ENCODE data around the gene SIM1.

Gene SIM1, protein sequence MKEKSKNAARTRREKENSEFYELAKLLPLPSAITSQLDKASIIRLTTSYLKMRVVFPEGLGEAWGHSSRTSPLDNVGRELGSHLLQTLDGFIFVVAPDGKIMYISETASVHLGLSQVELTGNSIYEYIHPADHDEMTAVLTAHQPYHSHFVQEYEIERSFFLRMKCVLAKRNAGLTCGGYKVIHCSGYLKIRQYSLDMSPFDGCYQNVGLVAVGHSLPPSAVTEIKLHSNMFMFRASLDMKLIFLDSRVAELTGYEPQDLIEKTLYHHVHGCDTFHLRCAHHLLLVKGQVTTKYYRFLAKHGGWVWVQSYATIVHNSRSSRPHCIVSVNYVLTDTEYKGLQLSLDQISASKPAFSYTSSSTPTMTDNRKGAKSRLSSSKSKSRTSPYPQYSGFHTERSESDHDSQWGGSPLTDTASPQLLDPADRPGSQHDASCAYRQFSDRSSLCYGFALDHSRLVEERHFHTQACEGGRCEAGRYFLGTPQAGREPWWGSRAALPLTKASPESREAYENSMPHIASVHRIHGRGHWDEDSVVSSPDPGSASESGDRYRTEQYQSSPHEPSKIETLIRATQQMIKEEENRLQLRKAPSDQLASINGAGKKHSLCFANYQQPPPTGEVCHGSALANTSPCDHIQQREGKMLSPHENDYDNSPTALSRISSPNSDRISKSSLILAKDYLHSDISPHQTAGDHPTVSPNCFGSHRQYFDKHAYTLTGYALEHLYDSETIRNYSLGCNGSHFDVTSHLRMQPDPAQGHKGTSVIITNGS

DNA sequence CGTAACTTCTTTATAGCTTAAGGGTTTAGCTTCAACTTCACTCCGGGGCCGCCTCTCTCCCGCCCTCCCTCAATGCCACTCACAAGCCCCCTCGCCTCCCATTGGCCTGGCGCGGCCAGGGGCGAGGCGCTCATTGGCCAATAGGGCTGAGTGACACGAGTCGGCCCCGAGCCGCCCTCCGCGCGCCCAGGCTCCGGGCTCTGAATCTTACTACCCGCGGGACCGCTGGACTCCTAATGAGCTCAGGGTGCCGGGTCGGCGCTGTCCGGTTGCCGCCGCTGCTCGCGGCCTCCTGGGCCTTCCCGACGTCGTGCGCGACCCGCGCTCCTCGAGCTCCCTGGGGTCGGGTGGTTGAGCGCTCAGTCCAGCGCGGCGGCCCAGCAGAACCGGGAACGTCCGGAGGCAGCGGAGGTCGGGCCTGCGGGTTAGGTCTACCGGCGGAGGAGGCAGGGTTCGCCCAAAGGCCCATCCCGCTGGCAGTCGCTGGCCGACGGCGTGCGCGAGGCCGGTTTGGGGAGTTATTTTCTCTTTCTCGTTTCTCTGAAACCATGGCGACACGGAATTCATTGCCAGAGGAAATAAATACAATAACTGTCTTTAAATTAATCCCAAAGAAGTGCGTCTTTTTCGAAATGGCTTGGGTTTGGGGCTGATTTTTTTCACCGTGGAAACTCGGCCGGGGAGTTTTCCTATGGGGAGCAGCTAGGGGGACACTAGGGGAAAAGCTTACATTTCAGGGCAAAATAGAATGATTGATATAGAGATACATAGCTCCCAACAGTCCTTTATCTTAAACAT, at the start of gene SIM1:
TSS of gene SIM1 (minus strand) at position 19 of the 798 bp plus-strand sequence. CDS start 1,453 bp downstream, outside the sequence.
- no peak for DNase-seq

DNA sequence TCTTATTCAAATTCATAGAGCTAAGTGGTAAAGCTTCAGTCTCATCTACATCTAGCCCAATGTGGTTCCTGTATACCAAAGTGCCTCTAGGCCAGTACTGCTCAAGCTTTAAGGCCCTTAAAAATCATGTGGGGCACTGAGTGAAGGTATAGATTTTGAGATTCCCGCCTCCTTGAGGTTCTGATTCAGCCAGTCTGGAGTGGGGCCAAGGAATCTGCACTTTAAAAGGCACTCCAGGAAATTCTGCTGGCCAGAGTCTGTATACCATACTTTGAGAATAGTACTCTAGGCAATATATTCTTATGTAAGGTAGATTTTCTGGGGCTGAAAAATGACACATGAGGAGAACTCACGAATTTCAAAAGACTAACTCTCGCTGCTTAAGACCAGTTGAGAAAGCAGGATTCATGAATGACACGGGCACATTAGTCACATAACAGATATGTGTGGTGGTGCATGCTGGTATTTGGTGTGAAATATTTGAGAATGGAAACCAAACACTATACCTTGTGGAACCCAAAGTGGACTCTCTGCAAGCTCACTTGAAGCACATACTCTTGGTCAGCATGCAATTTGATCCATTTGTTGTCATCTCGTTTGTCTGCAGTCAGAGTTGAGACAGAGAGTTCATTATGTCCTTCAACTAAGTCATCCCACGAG, 47.6 kb upstream of the SIM1 start:
- DNase-seq = no peak

DNA sequence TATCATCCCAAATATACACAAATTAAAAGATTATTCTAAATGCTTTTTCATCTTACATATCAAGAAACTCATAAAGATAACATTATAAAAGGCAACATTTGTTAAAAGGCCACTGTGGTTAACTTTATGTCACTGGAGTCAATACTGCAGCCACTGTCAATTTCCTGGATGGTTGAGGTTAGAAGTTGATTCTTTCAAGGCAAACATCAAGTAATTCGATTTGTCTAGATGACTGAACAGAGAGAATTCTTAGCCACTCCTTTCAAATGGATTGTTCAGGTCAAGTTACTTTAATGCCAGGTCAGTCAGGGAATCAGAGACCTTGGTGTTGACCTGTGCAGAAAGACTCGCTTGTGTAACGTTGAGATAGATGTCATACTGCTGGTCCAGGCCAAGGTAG, 44.4 kb upstream of the SIM1 start:
- no peak for DNase-seq

DNA sequence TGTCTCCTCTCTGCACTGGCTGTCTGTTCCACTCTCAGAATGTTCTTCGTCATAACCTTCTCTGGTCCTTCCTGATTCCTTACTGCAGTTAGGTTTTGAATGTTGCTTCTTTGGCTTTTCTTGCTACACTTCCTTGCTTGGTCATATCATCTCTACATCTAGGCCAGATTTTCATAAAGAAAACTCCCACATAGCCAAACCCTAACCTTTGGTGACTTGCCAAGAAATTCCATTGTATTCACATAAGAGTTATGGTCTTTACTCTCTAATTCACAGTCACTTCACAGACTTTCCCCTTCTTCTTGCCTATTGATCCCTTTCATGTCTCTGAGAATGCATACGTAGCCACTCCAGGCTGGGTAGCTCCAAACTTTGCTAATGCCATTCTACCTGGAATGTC, 41.9 kb upstream of the SIM1 start:
- no peak for DNase-seq

DNA sequence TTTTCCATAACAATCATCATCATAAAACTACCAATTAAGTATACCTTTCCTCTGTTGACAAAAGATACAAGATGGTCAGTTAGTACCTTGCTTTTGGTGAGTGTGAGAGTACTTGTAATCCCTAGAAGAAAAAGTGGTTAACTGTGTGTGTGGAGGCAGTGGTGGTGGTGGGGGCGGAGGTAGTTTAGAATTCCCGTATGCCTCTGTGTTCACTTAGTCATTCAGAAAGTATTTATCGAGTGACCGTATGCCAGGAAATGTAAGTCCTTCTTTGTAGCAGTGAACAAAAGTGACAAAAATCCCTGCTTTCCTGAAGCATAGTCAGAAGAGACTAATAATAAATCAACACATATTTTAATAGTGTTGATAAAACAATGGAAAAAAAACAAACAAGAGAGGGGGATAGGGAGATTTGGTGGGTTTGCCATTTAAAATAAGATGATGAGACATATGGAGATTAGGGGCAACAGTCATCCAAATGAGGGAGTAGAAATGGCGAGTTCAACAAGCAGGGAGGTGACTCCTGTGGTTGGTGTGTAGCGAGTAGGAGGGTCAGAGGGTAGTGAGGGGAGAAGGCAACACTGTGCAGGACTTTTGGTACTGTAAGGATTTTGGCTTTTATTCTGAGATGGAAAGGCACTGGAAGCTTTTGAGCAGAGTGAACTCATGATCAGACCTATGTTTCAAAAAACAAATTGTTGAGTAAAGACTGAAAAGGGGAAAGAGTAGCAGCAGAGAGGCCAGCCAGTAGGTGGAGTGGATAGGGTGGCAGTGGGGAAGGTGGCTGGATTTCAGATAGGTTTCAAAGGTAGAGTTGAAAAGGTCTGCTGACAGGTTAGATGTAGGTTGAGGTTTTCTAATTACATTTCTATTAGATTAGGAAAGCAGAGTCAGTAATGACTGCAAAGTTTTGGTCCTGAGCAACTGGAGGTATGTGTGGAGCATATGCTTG, 40.3 kb upstream of the SIM1 start:
- no peak for DNase-seq

DNA sequence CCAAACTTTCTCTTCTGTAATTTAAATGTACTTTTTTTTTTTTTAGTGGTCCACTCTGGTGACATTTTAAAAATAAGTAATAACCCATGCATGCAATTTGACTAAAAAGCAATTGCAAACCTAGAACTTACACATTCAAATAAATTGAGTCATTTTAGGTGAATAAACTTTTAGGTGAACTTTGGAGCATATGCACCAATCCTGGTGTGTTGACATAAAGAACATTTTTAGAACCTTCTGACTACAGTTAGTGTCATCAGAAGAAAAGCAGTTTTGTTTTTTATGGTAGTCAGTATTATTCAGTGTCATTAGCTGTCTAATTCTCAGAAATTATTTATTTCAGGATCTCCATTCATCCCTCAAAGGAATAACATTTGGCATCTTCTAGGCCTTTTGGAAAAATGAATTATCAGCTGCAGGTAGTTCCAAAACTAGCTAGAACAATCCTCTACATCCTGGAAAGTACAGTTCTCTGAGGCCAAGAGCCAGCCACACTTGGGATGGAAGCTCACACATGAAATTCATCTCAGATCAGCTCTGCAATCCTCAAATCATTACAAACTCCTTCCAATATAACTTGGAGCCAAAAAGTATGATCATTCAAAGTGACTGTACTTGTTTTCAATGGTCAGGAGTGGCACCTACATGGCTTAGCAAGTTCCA, 38.5 kb upstream of the SIM1 start:
- DNase-seq = no peak

DNA sequence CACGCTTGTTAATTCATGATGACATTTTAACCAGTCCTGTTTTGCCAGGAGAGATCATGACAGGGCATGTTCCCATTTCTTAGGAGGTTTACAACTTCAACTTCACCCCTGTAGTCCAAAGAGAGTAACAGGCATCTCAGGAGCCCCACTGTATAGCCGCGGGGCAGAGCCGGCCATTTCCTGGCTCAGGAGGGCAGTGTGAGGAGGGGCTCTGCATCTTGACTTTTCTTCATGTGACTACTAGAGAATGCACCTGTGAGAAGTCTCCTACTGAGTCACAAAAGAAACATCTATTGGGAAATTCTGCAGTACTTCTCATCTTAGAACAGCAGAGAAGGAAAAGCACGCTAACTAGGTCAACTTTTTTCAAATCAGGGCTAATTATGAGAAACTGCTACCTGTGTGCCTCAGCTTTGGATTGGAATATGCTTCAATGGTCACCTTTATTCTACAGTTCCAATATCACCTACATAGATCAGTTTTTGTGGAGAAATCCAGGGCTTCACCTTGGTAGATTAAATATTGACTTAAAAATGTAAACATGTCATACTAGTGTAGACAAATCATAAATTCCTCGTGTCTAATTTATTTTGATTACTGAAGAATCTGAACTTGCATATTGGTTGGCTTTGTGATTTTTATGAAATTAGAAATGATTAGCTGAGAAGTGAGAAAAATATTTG, 28.6 kb upstream of the SIM1 start:
- DNase-seq = no peak

DNA sequence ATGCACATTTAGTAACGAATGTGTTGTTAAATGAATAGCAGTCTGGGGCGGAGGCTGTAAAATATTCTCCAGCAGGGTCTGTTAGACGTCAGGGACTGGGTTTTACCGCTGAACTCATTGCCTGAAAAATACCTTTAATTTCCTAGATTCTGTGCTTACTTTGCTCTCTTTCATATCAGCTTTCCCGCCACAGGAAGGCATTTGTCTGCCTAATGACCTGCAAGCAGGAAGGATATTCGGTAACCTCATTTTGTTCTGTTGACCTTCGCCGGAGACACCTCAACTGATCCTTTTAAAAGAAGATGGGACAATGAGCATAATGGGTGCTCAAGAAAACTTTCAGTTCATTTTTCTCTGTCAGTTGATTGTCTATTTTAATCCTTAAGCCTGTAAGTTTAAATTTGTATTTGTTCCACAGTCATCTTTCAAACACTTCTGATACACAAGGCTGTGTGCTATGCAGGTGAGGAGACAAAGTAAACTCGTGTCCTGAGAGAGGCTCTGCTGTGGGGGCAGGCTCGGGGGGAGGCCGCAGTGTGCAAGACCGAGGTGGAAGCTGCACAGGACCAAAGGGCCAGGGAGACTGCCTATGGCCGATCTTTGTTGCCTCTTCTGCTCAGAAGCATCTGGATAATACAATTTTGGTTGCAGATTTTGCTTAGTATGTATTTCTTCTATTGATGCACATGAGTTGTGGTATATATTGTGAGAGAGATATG, 27.4 kb upstream of the SIM1 start:
- DNase-seq = no peak

DNA sequence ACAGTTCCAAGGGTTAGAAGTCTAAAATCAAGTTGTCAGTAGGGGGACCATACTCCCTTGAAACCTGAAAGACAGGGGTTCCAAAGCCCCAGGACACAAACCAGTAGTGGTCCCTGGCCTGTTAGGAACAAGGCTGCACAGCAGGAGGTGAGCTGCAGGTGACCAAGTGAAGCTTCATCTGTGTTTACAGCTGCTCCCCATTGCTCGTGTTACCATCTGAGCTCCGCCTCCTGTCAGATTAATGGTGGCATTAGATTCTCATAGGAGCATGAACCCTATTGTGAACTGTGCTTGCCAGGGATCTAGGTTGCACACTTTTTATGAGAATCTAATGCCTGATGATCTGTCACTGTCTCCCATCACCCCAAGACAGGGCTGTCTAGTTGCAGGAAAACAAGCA, 25.3 kb upstream of the SIM1 start:
- no peak for DNase-seq

DNA sequence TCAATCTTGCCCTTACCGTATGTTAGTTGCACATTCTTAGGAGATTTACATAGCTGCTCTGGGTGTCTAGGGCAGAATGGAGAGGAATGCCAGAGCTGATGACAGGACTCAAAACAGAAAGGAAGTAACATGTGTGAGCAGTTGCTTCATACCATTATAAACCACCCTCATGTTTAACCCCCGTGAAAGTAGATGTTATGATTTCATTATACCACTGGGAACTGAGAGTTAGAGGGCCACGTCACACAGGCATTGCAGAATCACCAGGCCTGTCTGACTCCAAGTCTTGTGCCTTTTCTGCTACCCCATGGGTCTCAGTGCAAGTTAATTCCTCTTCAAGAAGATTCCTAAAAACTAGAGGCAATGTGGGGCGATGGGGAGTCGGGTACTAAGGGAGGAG, 23.5 kb upstream of the SIM1 start:
- no peak for DNase-seq

DNA sequence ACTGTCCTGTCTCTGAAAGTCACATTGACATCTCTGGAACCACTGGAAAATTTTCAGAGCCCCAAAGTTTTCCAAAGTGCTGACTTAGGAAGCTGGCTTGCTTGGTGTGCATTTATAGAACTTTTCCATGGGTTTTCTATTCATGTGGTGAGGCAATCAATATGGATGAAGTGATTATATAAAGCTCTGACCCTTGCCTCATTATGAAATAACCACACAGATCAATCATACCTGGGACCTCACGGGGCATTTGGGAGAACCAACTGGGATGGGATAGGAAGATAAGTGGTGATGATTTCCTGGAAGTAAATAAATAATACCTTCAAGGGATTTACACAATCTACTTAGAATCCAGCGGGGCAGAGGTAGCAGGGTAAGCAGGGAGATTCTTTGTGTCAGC, 22.9 kb upstream of the SIM1 start:
- DNase-seq = no peak

DNA sequence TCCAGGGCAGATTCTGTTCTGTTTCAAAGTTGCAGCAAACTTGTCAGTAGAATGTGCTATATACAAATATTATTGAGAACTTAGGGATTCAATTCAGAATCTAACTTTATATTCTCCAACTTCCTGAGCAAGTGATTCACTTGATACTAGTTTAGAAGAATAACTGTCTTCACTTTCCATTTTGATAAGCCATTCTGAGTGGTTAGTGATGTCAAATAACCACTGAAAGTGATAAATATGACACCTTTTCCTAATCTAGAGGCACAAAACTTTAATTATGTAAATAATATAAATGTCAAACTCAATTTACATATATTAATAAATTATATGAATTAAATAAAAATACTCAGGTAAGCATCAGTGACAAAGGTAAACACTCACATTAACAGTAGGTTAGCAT, 20.5 kb upstream of the SIM1 start:
- no peak for DNase-seq

DNA sequence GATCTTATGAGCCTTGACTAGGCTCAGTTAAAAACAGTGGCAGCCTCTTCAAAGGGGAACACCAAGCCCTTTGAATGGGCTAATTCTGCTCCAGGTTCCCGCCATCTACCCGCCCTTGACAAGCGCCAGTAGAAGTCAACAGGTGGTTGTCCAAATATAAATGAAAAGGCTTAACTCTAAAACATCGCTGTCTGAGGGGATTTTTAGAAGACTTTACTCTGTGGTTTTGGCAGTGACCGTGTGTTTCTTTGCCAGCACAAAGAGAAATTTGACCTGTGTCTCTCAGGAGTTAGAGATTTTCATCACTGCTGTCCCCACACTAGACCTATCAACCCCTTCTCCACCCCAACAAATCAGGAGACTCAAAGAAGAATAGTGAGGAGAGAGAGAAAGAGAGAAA, 19.8 kb upstream of the SIM1 start:
- no peak for DNase-seq

DNA sequence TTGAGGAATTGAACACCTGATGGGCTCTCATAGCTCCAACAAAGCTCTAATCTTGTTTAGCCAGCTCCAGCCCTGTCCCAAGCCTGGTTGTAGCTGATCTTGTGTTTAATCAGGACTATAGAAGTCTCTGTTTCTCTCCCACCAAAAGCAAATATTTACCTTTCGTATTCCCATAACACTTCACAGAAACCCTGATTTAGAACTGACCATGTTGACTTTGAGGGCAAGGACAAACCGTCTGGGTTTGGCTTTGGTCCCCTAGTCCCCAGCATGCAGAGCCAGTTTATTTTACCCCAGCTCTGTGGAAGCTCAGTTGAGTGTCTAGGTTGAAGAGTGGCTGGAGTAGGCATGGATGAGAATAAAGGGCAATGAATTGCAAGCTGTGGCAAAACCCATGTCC, 18.0 kb upstream of the SIM1 start:
- no peak for DNase-seq

DNA sequence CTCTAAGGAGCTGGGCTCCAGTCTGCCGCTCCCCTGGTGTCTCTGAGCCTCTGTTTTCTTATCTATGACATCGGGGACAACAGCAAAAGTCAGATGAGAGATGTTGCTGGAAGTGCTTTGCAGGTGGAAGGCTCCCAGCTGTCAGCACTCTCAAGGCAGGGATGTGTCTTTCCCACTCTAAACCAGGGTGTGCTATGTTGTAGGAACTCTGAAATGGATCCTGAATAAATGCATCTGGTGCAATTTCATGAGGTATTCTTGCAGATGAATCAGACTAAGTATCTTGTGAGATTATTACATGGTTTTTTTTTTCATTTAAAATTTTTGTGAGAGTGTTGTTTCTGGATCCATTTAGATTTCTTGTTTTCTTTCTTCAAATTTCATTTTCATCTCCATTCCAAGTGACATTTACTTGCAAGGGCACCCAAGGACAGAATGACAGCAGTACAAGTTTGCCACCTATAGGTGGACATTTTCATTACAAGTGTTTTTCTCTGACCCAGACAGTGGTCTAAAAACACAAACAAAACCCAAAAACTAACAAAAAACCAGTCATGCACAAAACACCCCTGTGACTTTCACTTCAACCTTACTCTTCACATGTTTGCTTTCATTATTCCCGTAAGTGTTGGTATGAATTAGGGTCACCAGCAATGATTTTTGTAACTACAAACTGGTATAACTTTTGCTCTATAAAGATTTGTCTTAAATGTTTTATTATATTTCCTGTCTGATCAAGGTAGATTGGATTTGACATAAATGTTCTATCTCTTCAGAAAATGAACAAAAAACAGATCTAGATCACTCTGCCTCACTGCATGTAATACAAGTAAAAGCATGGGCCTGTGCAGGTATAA, 14.7 kb upstream of the SIM1 start:
- DNase-seq = no peak

DNA sequence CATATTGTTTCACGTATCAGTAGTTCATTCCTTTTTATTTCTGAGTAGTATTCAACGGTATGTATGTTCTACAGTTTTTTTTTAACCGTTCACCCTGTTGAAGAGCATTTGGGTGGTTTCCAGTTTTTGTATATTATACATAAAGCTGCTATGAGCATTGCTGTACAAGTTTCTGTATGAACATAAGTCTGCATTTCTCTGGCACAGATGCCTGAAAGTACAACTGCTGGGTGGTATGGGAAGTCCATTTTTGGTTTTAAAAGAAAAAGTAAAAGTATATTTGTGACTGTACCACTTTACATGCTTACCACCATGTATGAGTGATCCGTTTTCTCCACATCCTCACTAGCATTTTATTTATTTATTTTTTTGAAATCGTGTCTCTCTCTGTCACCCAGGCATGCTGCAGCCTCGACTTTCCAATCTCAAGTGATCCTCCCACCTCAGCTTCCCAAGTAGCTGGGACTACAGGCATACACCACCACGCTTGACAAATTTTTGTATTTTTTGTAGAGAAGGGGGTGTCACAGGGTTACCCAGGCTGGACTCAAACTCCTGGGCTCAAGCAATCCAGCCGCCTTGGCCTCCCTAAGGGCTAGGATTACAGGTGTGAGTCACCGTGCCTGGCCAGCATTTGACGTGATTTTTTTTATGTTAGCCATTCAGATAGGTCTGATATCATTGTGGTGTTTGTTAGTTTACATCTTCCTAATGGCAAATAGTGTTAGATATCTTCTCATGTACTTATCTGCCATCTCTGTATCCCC, 11.0 kb upstream of the SIM1 start:
- no peak for DNase-seq

DNA sequence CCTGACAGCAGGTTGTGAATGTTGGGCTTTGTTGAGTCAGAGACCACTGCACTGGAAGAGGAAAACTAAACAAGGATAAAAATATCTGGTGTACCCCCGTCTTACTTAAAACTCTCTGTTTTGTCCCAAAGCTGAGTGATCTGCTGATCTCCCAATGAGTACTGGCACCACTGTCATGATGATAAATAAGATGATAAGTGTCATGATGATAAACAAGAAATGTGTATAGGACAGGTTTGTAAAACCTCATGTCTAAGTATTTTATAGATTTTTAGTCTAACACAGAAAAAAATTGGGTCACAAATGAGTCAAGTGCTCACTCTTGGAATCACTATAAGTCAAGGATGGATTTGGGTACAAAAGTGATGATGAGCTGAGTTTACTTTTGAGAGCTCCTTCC, 8.5 kb upstream of the SIM1 start:
- DNase-seq = no peak

DNA sequence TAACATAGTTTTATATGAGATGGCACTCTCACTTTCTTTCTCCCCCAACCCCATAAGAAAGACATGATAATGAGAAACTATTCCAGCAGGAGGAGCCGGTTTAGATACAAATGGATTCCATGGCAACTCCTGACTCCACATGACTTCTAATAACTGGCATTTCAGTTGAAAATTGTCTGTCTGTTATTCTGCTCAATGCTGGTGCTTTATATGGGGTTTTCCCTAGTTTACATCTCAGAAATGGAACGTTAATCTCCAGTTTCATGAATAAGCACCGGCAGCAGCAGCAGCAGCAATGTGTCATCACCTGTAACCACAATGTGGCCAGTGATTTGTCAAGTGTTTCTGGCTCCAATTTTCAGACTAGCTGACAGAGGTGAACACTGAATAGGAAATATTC, 8.0 kb upstream of the SIM1 start:
- DNase-seq = no peak

Data from activated gamma-delta T cell treated with Interleukin-2 at 50 U/mL for 16 hours (primary cell).